GM19035 (cell line): Measurements from ENCODE around the gene STK32A.
A peak's percentile ranks its signal among the peaks of the same experiment; 100 is the strongest.

Experiments used
- ATAC-seq: cut with Tn5 transposase; IDR thresholded peaks from one replicate; pipeline ENCODE4 v1.9.1; 2021; ENCODE audit not compliant: unreplicated experiment

STK32A gene

GRCh38 chr5:147388184-147389108 is 153.6 kb downstream of the STK32A start:
- ATAC-seq: no peak

- ATAC-seq: no peak
Observed at GRCh38 chr5:147390654-147391225, 155.9 kb downstream of the STK32A start.

GRCh38 chr5:147391781-147392180 is 157.0 kb downstream of the STK32A start:
- ATAC-seq: peak; percentile 98

GRCh38 chr5:147393874-147394672 is 159.2 kb downstream of the STK32A start:
- ATAC-seq: no peak

GRCh38 chr5:147396070-147396823 is 161.4 kb downstream of the STK32A start:
- ATAC-seq: no peak

GRCh38 chr5:147397616-147398015 is 162.8 kb downstream of the STK32A start:
- no peak for ATAC-seq

GRCh38 chr5:147398860-147399259 is 164.0 kb downstream of the STK32A start:
- ATAC-seq: no peak

GRCh38 chr5:147400126-147400809 is 165.4 kb downstream of the STK32A start:
- ATAC-seq: no peak

GRCh38 chr5:147400881-147401280 is 166.1 kb downstream of the STK32A start:
- no peak for ATAC-seq

GRCh38 chr5:147403651-147404640 is 169.1 kb downstream of the STK32A start:
- peak; percentile 91 for ATAC-seq

GRCh38 chr5:147404706-147405105 is 169.9 kb downstream of the STK32A start:
- ATAC-seq: peak; percentile 20

GRCh38 chr5:147406636-147407035 is 171.8 kb downstream of the STK32A start:
- ATAC-seq: no peak

GRCh38 chr5:147407094-147407681 is 172.4 kb downstream of the STK32A start:
- no peak for ATAC-seq

GRCh38 chr5:147408980-147409379 is 174.2 kb downstream of the STK32A start:
- ATAC-seq: no peak

- no peak for ATAC-seq
Observed at GRCh38 chr5:147410496-147411358, 175.9 kb downstream of the STK32A start.

GRCh38 chr5:147411359-147412319 is 176.8 kb downstream of the STK32A start:
- no peak for ATAC-seq

GRCh38 chr5:147412561-147412960 is 177.7 kb downstream of the STK32A start:
- no peak for ATAC-seq
